Neutrophil (primary cell): ENCODE measurements around the gene EVA1C.
"Not testable (repeated sequence)": the region's sequence is repeated elsewhere in the genome, so short reads cannot be mapped to it uniquely, and the experiment has no call there.

Source experiments
- H3K27ac ChIP-seq: fragments of 200-600 bp; sonication (generic); 2 replicates; pipeline ENCODE4 v1.5.1; 2016; ENCODE audit warnings: mild to moderate bottlenecking, moderate library complexity
- H3K27me3 ChIP-seq: fragments of 200-600 bp; sonication (generic); 2 replicates; pipeline ENCODE4 v1.6.0; 2016; ENCODE audit warnings: mild to moderate bottlenecking
- H3K36me3 ChIP-seq: fragments of 200-600 bp; sonication (generic); 2 replicates; pipeline ENCODE4 v1.5.1; 2017
- H3K4me1 ChIP-seq, 2 experiments: fragments of 200-600 bp in 1 of 2; sonication (generic) in 1 of 2; 1 replicate in 1 of 2; 2 replicates in 1 of 2; pipeline versions ENCODE4 v1.5.1 to v1.6.1; 2013 to 2016; ENCODE audit warnings: low read depth in 1 of 2, low read length in 1 of 2, mild to moderate bottlenecking in 1 of 2, moderate library complexity in 1 of 2; ENCODE audit not compliant: control insufficient read depth in 1 of 2, insufficient read depth in 1 of 2
- H3K4me3 ChIP-seq, 2 experiments: fragments of 200-600 bp in 1 of 2; sonication (generic) in 1 of 2; 1 replicate in 1 of 2; 2 replicates in 1 of 2; pipeline ENCODE4 v1.5.1; 2013 to 2016; ENCODE audit warnings: low read depth in 1 of 2, low read length in 1 of 2, mild to moderate bottlenecking in 1 of 2, moderate library complexity in 1 of 2
- H3K9me3 ChIP-seq: fragments of 200-600 bp; sonication (generic); 2 replicates; pipeline ENCODE4 v1.5.1; 2016
- CTCF ChIP-seq: fragments of 200-600 bp; sonication (generic); IDR thresholded peaks from 2 replicates; pipeline ENCODE4 v1.5.1; 2016; ENCODE audit warnings: antibody characterized with exemption

Gene EVA1C

GRCh38 chr21:32534113-32534512, 121.6 kb downstream of the EVA1C start:
- H3K27ac ChIP-seq, result no peak overlapping the region
- no peaks in the 10 kb centered on the region for H3K36me3 ChIP-seq
- no peak for TF ChIP-seq CTCF
- H3K27me3 ChIP-seq, result no peaks in the 10 kb centered on the region
- H3K4me1 ChIP-seq, result no peaks in the 10 kb centered on the region
- no peak overlapping the region for H3K4me3 ChIP-seq
- H3K9me3 ChIP-seq, result no peaks in the 10 kb centered on the region

GRCh38 chr21:32535612-32536011, 123.1 kb downstream of the EVA1C start:
- TF ChIP-seq CTCF, result no peak
- H3K36me3 ChIP-seq, result no peaks in the 10 kb centered on the region

GRCh38 chr21:32537569-32537881, 125.0 kb downstream of the EVA1C start:
- Histone ChIP-seq H3K4me3 (no peak overlapping the region), H3K27me3 (no peaks in the 10 kb centered on the region), H3K27ac (no peak overlapping the region), H3K9me3 (no peaks in the 10 kb centered on the region), H3K4me1 (no peaks in the 10 kb centered on the region), H3K36me3 (no peaks in the 10 kb centered on the region)
- no peak for TF ChIP-seq CTCF

More at GRCh38 chr21:32535612-32536011, 123.1 kb downstream of the EVA1C start:
- Histone ChIP-seq H3K27ac (no peak overlapping the region), H3K27me3 (no peaks in the 10 kb centered on the region), H3K4me1 (no peaks in the 10 kb centered on the region), H3K4me3 (no peak overlapping the region), H3K9me3 (no peaks in the 10 kb centered on the region)

- no peaks in the 10 kb centered on the region for H3K36me3 ChIP-seq
- TF ChIP-seq CTCF, result no peak
- no peaks in the 10 kb centered on the region for H3K27me3 ChIP-seq
- H3K27ac ChIP-seq, result no peak overlapping the region
- no peaks in the 10 kb centered on the region for H3K9me3 ChIP-seq
- H3K4me1 ChIP-seq, result no peaks in the 10 kb centered on the region
- H3K4me3 ChIP-seq, result no peak overlapping the region
These were observed 125.8 kb downstream of the EVA1C start for GRCh38 chr21:32538147-32538792.

GRCh38 chr21:32539378-32539777, 126.9 kb downstream of the EVA1C start:
- no peaks in the 10 kb centered on the region for H3K9me3 ChIP-seq
- no peaks in the 10 kb centered on the region for H3K27me3 ChIP-seq
- no peak overlapping the region for H3K4me3 ChIP-seq
- H3K36me3 ChIP-seq, result no peaks in the 10 kb centered on the region
- H3K27ac ChIP-seq, result no peak overlapping the region
- no peak for TF ChIP-seq CTCF
- H3K4me1 ChIP-seq, result no peaks in the 10 kb centered on the region

GRCh38 chr21:32543056-32543455, 130.6 kb downstream of the EVA1C start:
- not testable (repeated sequence) for H3K4me3 ChIP-seq, H3K27me3 ChIP-seq, H3K9me3 ChIP-seq, H3K27ac ChIP-seq, H3K4me1 ChIP-seq, H3K36me3 ChIP-seq
